GM18858 (cell line): Measurements from ENCODE around the gene ATP6V0C.
"Not testable (repeated sequence)": the region's sequence is repeated elsewhere in the genome, so short reads cannot be mapped to it uniquely, and the experiment has no call there.

Experiments
- ATAC-seq: cut with Tn5 transposase; IDR thresholded peaks from one replicate; pipeline ENCODE4 v1.9.1; 2021; ENCODE audit not compliant: unreplicated experiment

The ATP6V0C gene

GRCh38 chr16:2474877-2475412, 38.8 kb upstream of the ATP6V0C start, which contains the start of gene TBC1D24:
Gene TBC1D24 (plus strand): TSS chr16:2475127. CDS start chr16:2496149, 21,022 bp downstream.
- no peak for ATAC-seq

GRCh38 chr16:2475413-2476344, 38.1 kb upstream of the ATP6V0C start:
- ATAC-seq, result no peak

GRCh38 chr16:2476345-2476720, 37.4 kb upstream of the ATP6V0C start:
- ATAC-seq, result no peak

- no peak for ATAC-seq
Observed at GRCh38 chr16:2476741-2477140, 37.0 kb upstream of the ATP6V0C start.

- no peak for ATAC-seq
Observed at GRCh38 chr16:2477327-2477726, 36.4 kb upstream of the ATP6V0C start.

GRCh38 chr16:2478279-2478678, 35.5 kb upstream of the ATP6V0C start:
- ATAC-seq, result no peak

GRCh38 chr16:2479996-2480395, 33.8 kb upstream of the ATP6V0C start:
- not testable (repeated sequence) for ATAC-seq

GRCh38 chr16:2480948-2481347, 32.8 kb upstream of the ATP6V0C start:
- ATAC-seq, result no peak

- no peak for ATAC-seq
Observed at GRCh38 chr16:2481676-2482075, 32.1 kb upstream of the ATP6V0C start.

- ATAC-seq, result no peak
Observed at GRCh38 chr16:2482249-2482648, 31.5 kb upstream of the ATP6V0C start.

GRCh38 chr16:2482708-2483534, 30.8 kb upstream of the ATP6V0C start:
- no peak for ATAC-seq

GRCh38 chr16:2483939-2484897, 29.5 kb upstream of the ATP6V0C start:
- no peak for ATAC-seq

- no peak for ATAC-seq
Observed at GRCh38 chr16:2484898-2485508, 28.7 kb upstream of the ATP6V0C start.

- no peak for ATAC-seq
Observed at GRCh38 chr16:2485811-2486507, 27.8 kb upstream of the ATP6V0C start.

GRCh38 chr16:2486645-2487516, 26.9 kb upstream of the ATP6V0C start:
- peak; percentile 58 for ATAC-seq

- ATAC-seq, result no peak
Observed at GRCh38 chr16:2487517-2487842, 26.3 kb upstream of the ATP6V0C start.

GRCh38 chr16:2487903-2488531, 25.7 kb upstream of the ATP6V0C start:
- no peak for ATAC-seq

GRCh38 chr16:2489581-2489980, 24.2 kb upstream of the ATP6V0C start:
- no peak for ATAC-seq
